Measurements from ENCODE around the gene TAX1BP3. TPM values are rescaled to one million over a fixed set of nuclear protein-coding genes. Genes with fewer than 3 reads are reported as not detected.

Gene TAX1BP3
- total and polyA plus RNA-seq, 2 of the 4 experiments (the other 2 are of a cell fraction) = 146 to 176 TPM

DNA sequence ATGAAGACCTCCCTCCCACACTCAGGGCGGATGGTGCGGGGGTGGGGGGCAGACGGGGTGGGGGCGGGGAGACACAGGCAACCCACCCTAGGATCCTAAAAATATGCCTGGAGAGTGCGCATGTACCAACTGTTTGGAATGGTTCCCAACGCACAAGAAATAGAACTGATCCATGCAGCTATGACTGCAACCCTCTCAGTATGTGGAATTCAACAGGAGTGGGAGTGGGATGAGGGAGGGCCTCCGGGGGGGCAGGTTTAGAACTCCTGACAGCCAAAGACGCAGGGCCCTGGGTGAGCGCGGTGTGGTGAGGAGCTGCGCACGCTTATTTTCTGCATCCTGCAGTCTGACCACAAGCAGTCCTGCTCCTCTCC is 28.7 kb upstream of the TAX1BP3 start:
- Histone ChIP-seq H3K18ac (ENCODE audit: low read depth, low read length) (no peak overlapping the region), H2BK15ac (ENCODE audit: low read depth, low read length) (no peak overlapping the region), H3K36me3 (ENCODE audit: control insufficient read depth, insufficient read depth, low read length) (no peaks in the 10 kb centered on the region), H2AK5ac (ENCODE audit: low read depth, low read length) (no peak overlapping the region), H4K5ac (ENCODE audit: low read depth, low read length) (no peak overlapping the region), H2BK20ac (ENCODE audit: low read depth, low read length) (no peak overlapping the region), H4K91ac (ENCODE audit: insufficient read depth, low read depth, low read length) (no peak overlapping the region), H3K56ac (ENCODE audit: extremely low read depth, insufficient read depth, low read length) (no peak overlapping the region), H3K27me3 (ENCODE audit: control insufficient read depth, insufficient read depth, low read length) (peaks cover 17% of the 10 kb centered on the region), H3K27ac (ENCODE audit: insufficient read depth, low read length) (no peak overlapping the region), H3K4me3 (ENCODE audit: insufficient read depth, low read depth, low read length) (no peak overlapping the region), H3K23ac (ENCODE audit: low read depth, low read length) (no peak overlapping the region), H3K4me1 (ENCODE audit: control insufficient read depth, insufficient read depth, low read length) (peaks cover 4% of the 10 kb centered on the region; the same call in 1 of the 2 replicates), H2BK5ac (ENCODE audit: low read depth, low read length, poor library complexity, severe bottlenecking) (no peak overlapping the region), H3K4me2 (ENCODE audit: low read depth, low read length) (no peak overlapping the region), H3K9me1 (ENCODE audit: insufficient read depth, low read length) (no peaks in the 10 kb centered on the region), H4K8ac (ENCODE audit: low read depth in 2 of 2, low read length in 2 of 2) (no peak overlapping the region), H4K20me1 (ENCODE audit: insufficient read depth, low read length) (no peaks in the 10 kb centered on the region), H2AFZ (replicated peaks; ENCODE audit: low read length, poor library complexity) (peak overlapping the region; percentile 51), H3K14ac (replicated peaks; ENCODE audit: low read depth, low read length) (no peak overlapping the region), H3K79me1 (ENCODE audit: low read depth in 1 of 2, low read length in 2 of 2) (no peaks in the 10 kb centered on the region), H3K9ac (ENCODE audit: low read depth, low read length) (no peak overlapping the region), H3K4ac (ENCODE audit: low read depth, low read length) (no peak overlapping the region), H2AK9ac (replicated peaks; ENCODE audit: low read depth, low read length, poor library complexity) (no peak overlapping the region), H2BK120ac (ENCODE audit: low read depth, low read length) (no peak overlapping the region), H3K9me3 (ENCODE audit: control insufficient read depth, insufficient read depth, low read length) (peaks cover 14% of the 10 kb centered on the region)
- intact Hi-C loops (cut with micrococcal nuclease) (no loop called here), in situ Hi-C loops (cut with MboI; ENCODE audit: low sequenced_read_pairs) (no loop called here), dilution Hi-C loops (cut with HindIII; ENCODE audit: low sequenced_read_pairs, unreplicated experiment) (no loop called here)
- ChIA-PET CTCF (no interaction called here), POLR2A (ENCODE audit: unreplicated experiment) (no interaction called here)
- WGBS, 2 experiments (ENCODE audit: extremely low coverage in 2 of 2, insufficient read length in 1 of 2) = 20% methylated on average over 1 of the region's 12 CpGs; no CpG with 5 or more reads in 1 of the 2 experiments
- no TSS peak for BruUV-seq (replicated peaks)
- DNase-seq = no peak
- ATAC-seq (ENCODE audit: low read depth) = no peak
- TF ChIP-seq MAZ (IDR thresholded peaks at IDR 0.05; ENCODE audit: borderline replicate concordance, low read depth, low read length) = no peak
- TF ChIP-seq, protein P1, sequence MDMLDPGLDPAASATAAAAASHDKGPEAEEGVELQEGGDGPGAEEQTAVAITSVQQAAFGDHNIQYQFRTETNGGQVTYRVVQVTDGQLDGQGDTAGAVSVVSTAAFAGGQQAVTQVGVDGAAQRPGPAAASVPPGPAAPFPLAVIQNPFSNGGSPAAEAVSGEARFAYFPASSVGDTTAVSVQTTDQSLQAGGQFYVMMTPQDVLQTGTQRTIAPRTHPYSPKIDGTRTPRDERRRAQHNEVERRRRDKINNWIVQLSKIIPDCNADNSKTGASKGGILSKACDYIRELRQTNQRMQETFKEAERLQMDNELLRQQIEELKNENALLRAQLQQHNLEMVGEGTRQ (IDR thresholded peaks at IDR 0.05; ENCODE audit: low read depth, low read length) = no peak
- TF ChIP-seq, protein P2, sequence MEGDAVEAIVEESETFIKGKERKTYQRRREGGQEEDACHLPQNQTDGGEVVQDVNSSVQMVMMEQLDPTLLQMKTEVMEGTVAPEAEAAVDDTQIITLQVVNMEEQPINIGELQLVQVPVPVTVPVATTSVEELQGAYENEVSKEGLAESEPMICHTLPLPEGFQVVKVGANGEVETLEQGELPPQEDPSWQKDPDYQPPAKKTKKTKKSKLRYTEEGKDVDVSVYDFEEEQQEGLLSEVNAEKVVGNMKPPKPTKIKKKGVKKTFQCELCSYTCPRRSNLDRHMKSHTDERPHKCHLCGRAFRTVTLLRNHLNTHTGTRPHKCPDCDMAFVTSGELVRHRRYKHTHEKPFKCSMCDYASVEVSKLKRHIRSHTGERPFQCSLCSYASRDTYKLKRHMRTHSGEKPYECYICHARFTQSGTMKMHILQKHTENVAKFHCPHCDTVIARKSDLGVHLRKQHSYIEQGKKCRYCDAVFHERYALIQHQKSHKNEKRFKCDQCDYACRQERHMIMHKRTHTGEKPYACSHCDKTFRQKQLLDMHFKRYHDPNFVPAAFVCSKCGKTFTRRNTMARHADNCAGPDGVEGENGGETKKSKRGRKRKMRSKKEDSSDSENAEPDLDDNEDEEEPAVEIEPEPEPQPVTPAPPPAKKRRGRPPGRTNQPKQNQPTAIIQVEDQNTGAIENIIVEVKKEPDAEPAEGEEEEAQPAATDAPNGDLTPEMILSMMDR (conservative IDR thresholded peaks at IDR 0.05; ENCODE audit: low read depth, low read length) = no peak
- no peak for TF ChIP-seq NFE2L2 (IDR thresholded peaks at IDR 0.05; ENCODE audit: low read depth, low read length)
- TF ChIP-seq CHD1 (IDR thresholded peaks at IDR 0.05; ENCODE audit: low read depth, low read length) = no peak
- no peak for TF ChIP-seq RAD21 (IDR thresholded peaks at IDR 0.05; ENCODE audit: low read length)
- TF ChIP-seq SMC3 (IDR thresholded peaks at IDR 0.05; ENCODE audit: low read depth, low read length) = no peak
- no peak for TF ChIP-seq MAFK (IDR thresholded peaks at IDR 0.05; ENCODE audit: low read depth, low read length)
- no peak for TF ChIP-seq RFX5 (IDR thresholded peaks at IDR 0.05; ENCODE audit: low read depth, low read length)
- TF ChIP-seq, protein P3, sequence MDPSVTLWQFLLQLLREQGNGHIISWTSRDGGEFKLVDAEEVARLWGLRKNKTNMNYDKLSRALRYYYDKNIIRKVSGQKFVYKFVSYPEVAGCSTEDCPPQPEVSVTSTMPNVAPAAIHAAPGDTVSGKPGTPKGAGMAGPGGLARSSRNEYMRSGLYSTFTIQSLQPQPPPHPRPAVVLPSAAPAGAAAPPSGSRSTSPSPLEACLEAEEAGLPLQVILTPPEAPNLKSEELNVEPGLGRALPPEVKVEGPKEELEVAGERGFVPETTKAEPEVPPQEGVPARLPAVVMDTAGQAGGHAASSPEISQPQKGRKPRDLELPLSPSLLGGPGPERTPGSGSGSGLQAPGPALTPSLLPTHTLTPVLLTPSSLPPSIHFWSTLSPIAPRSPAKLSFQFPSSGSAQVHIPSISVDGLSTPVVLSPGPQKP (IDR thresholded peaks at IDR 0.05; ENCODE audit: borderline replicate concordance, low read depth, low read length) = no peak
- no peak for TF ChIP-seq RCOR1 (IDR thresholded peaks at IDR 0.05; ENCODE audit: insufficient replicate concordance, low read length)
- no peak for TF ChIP-seq MXI1 (IDR thresholded peaks at IDR 0.05; ENCODE audit: borderline replicate concordance, low read depth, low read length)
- TF ChIP-seq CEBPB (IDR thresholded peaks at IDR 0.05; ENCODE audit: low read depth, low read length) = no peak
- TF ChIP-seq FOS (IDR thresholded peaks at IDR 0.05; ENCODE audit: low read depth, low read length) = no peak
- no peak for TF ChIP-seq POLR2A (IDR thresholded peaks at IDR 0.05; ENCODE audit: low read depth, low read length)
- TF ChIP-seq BHLHE40 (IDR thresholded peaks at IDR 0.05; ENCODE audit: low read depth, low read length) = no peak

Data from IMR-90 (cell line).